Measurements from ENCODE around the gene MGAT3.
A peak's percentile ranks its signal among the peaks of the same experiment; 100 is the strongest.

MGAT3 gene

GRCh38 chr22:39529487-39529851 lies 72.7 kb downstream of the MGAT3 start:
- no peak for DNase-seq (ENCODE audit: low read depth)

DNA sequence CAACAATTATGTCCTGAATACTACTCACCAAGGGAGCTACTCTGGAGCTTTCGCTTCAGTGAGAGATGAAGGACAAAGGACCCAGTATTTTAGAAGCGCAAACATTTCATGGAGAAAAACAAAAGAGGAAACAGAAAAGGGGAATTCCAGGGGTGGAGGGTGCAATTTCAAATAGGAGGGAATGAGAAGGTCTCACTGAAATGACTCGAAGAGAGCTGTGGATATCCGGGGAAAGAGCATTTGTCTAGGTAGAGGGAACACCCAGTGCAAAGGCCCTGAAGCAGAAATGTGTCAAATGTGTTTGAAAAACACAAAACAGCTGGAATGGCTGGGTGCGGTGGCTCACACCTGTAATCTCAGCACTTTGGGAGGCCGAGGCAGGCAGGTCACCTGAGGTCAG lies 73.3 kb downstream of the MGAT3 start:
- DNase-seq (ENCODE audit: low read depth) = no peak

GRCh38 chr22:39530692-39531331 lies 74.0 kb downstream of the MGAT3 start:
- no peak for DNase-seq (ENCODE audit: low read depth)

DNA sequence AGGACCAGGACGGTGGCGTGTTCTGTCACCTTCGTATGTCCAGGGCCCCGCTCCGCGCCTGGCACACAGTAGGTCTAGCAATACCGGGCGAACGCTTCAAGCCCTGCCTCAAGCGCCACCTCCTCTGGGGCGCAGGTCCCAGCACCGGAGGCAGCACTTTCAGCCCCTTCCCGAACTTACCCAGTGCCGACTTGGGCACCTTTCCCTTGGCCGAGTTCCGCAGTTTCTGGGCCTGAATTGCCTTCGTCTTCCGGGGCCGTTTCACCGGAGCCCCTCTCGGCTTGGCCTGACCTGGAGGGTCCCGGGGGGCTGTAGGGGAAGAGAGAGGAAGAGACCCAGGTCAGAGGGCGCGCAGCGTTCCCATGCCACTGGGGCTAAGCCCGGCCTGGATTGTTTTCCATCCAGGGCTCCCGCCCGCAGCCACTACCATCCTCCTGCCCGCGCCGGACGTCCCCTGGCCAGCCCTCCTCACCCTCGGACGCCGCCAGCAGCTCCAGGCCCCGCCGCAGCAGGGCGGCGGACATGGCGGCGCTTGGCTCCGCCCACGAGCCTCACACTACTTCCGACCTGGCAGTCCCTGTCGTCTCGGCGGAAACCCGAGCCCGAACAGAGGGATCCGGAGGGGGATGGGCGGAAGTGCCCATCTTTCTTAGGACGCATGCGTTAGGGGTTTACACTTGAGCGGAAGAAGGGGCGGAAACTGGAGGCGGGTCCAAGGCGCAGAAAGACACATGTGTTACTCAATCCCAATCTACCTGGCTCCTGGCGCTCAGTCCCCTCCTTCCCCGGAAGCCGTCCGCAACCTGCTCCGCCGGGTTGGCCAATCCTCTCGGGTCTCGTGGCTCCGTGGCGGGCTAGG lies 75.6 kb downstream of the MGAT3 start, which contains the start of gene RPS19BP1:
RPS19BP1 (minus strand) TSS at position 534 of the 859 bp plus-strand sequence; CDS start at position 524, 10 bp downstream.
- peak; percentile 100 for DNase-seq (ENCODE audit: low read depth)

DNA sequence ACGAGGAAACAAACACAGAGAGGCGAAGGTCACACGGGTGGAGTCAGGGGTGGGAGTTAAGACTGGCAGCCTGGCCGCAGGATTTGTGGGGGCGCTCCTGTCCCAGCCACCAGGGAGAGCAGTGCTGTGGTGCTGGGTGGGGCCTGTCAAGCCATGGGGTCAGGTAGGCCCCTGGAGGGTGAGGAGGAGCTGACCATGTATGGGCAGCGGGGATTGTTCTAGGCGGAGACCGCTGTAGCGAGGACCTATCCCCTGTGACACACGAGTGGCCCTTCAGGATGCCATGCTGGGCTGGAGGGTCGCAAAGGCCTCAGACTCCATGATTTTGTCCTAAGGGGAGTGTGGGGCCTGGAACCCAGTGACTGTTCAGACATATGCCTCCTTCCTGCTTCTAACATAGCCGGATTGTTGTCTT lies 77.3 kb downstream of the MGAT3 start:
- DNase-seq (ENCODE audit: low read depth) = no peak

DNA sequence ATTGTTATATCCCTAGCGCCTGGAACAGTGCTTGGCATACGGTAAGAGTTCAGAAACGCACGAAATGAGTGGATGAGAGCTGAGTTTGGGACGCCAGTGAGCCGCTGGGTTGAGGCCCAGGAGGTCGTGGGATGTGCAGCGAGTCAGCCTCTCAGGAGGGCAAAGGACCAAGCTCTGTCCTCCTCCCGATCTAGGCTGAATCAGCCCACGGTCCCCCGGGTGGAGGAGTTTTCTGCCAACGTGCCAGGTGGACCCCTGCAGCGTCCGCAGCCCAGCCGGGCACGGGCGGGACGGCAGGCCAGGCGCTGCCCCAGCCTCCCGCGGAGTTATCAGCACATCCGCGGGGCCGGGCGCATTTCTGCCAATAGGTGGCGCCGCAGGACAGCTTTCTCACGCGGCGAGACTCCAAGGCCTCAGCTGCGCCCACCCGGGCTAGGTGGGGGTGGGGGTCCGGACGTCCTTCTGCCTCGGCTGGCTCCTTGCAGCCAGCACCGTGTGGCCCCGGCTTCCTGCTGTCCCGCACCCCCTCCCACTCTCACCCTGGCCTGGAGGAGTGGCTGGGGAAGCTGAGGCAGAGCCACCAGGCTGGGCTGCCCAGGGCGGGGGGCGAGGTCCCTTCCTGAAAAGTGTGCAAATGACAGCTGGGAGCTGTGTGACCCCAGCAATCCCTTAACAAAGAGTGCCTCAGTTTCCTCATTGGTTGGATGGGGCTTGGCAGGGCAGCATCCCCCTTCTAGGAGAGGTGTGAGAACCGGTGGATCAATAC lies 78.0 kb downstream of the MGAT3 start:
- peak; percentile 78 for DNase-seq (ENCODE audit: low read depth)

- no peak for DNase-seq (ENCODE audit: low read depth)
These were observed 78.5 kb downstream of the MGAT3 start for GRCh38 chr22:39535357-39535725.

- no peak for DNase-seq (ENCODE audit: low read depth)
These were observed 79.1 kb downstream of the MGAT3 start for GRCh38 chr22:39535831-39536449.

DNA sequence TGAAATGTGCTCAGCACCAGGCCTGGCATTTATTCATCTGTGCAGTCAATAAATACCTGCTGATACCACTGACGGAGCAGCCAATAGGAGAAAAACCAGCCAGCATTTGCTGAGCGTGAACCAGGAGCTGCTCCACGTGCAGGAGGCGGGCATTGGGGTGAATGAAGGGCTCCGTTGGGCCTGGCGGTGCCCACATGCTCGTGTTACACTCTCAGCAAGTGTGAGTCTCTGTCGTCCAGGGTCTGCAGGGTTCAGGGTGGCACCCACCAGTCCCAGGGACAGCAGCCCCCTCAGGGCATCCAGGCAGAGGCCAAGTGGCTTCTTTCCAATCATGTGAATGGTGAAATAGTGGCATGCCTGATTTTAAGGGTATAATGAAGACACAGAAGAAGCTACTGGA lies 79.9 kb downstream of the MGAT3 start:
- no peak for DNase-seq (ENCODE audit: low read depth)

DNA sequence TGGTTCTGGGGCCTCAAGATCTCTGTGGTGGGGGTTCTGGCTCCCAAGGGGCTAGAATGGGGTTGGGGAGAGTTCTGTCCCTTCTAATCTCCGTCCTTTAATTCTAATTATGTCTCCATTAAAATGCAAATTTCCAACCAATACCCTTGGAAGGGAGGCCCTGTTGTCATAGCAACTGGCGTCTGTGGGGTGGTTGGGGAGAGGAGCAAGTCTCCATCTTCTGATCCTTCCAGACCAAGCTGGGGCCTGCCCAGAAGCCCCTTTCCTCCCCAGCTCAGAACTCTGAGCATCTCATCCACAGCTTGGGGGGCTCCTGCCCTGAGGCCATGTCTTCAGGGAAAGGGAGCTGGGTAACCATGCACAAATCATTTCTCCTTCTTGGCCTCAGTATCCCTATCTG lies 81.2 kb downstream of the MGAT3 start:
- DNase-seq (ENCODE audit: low read depth) = no peak
